ENCODE results near the gene SEMA3C.
"Not testable (repeated sequence)": the region's sequence is repeated elsewhere in the genome, so short reads cannot be mapped to it uniquely, and the experiment has no call there.

Gene SEMA3C

DNA sequence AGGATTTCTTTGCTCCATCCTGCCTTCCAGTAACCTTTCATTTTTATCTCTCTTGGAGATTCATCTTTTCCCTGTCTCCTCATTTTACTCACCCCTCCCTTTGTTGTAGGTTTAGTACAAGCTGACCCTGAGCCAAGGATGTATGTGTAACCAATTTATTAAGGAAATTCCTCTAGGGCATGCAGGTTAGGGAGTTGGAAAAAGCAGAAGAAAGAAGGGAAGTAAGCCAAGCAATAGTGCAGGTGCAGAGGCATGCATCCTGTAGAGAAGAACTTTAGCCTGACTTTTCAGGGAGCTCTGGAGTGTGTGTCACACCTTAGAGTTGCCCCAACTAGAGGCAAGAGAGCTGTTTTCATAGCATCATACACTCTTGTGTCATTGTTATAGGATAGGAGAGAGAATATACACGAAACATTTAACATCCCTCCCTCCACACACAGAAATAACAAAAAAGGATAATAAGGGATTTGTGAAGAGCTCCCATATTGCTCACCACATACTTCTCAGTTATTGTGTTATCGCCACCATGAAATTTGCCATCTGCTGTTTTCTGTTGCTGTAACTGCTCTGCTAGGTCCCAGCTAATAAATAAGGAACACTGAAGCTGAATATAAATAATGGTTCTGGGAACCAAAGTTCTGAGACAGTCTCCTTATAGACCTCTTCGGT lies 21.8 kb upstream of the SEMA3C start:
- no peak for DNase-seq
- CTCF ChIA-PET: no interaction called here
- Mint-ChIP-seq H3K27me3 (no peaks in the 10 kb centered on the region), H3K9me3 (no peaks in the 10 kb centered on the region), H3K4me1 (no peaks in the 10 kb centered on the region), H3K27ac (no peak overlapping the region), H3K4me3 (no peak overlapping the region), H3K36me3 (no peaks in the 10 kb centered on the region)

GRCh38 chr7:80937336-80937735 lies 18.5 kb upstream of the SEMA3C start:
- DNase-seq: no peak
- CTCF ChIA-PET: no interaction called here
- no peaks in the 10 kb centered on the region for H3K27me3 Mint-ChIP-seq
- H3K36me3 Mint-ChIP-seq: no peaks in the 10 kb centered on the region
- no peaks in the 10 kb centered on the region for H3K4me1 Mint-ChIP-seq
- H3K27ac Mint-ChIP-seq: no peak overlapping the region
- no peaks in the 10 kb centered on the region for H3K9me3 Mint-ChIP-seq
- H3K4me3 Mint-ChIP-seq: no peak overlapping the region

DNA sequence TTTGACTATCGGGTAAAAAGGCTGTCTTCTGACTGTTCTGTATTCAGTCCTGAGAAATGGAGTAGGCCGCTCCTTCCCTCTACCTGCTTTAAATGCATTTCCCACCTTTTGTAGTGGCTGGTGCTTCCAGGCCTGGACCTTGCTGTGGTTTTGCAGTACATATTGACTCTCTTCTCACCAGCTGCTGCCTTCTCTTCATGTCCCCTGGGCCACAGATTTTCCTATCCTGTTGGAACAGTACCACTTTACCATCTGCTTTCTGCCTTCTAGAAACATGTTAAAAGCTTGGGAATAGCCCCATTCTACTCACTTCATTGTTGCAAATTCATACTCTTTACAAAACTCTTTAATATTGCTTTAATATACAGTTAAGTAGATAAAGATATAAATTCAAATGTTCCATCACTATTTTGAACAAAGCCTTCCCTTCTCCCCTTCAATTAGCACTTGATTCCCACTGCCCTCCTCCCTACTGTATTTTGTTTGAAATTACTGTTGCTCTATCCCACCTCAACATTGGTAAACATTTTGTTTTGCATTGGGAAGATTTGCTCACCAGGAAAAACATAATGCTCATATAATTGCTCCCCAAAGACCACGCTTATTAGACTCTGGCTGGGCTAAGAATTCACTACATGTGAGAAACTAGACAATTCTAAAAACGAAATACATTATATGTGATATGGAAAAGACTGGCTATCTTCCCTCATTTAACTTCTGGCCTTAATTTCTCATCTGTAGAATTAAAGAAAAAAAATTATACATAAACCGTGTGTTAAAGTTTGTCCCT lies 17.3 kb upstream of the SEMA3C start:
- no peaks in the 10 kb centered on the region for H3K27me3 Mint-ChIP-seq
- no peak overlapping the region for H3K27ac Mint-ChIP-seq
- no peaks in the 10 kb centered on the region for H3K9me3 Mint-ChIP-seq
- CTCF ChIA-PET: no interaction called here
- no peaks in the 10 kb centered on the region for H3K36me3 Mint-ChIP-seq
- no peaks in the 10 kb centered on the region for H3K4me1 Mint-ChIP-seq
- no peak overlapping the region for H3K4me3 Mint-ChIP-seq
- no peak for DNase-seq

DNA sequence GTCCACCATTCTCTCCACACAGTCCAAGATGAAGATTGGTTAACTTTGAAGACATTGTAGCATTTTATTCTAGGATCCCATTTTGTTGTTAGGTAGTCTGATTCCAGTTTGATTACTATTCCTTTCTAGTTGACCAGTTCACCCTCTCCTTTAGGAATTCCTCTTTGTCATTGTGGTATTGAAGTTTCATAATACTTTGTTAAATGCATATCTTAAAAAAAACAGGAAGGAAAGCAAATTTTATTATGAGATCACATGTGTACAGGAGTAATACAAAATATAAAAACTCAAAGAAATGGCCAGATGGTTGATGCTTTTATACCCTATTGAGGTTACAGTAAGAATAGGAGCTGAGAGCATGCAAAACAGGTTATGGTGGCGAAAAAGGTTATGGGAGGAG lies 15.5 kb upstream of the SEMA3C start:
- H3K36me3 Mint-ChIP-seq: no peaks in the 10 kb centered on the region
- H3K27ac Mint-ChIP-seq: no peak overlapping the region
- H3K4me1 Mint-ChIP-seq: no peaks in the 10 kb centered on the region
- H3K9me3 Mint-ChIP-seq: no peaks in the 10 kb centered on the region
- no peaks in the 10 kb centered on the region for H3K27me3 Mint-ChIP-seq
- CTCF ChIA-PET: no interaction called here
- no peak overlapping the region for H3K4me3 Mint-ChIP-seq
- DNase-seq: no peak

- Mint-ChIP-seq H3K27me3 (no peaks in the 10 kb centered on the region), H3K9me3 (no peaks in the 10 kb centered on the region), H3K4me1 (no peaks in the 10 kb centered on the region), H3K36me3 (no peaks in the 10 kb centered on the region), H3K27ac (no peak overlapping the region), H3K4me3 (no peak overlapping the region)
- CTCF ChIA-PET: no interaction called here
- no peak for DNase-seq
Observed at GRCh38 chr7:80932536-80932935, 13.7 kb upstream of the SEMA3C start.

DNA sequence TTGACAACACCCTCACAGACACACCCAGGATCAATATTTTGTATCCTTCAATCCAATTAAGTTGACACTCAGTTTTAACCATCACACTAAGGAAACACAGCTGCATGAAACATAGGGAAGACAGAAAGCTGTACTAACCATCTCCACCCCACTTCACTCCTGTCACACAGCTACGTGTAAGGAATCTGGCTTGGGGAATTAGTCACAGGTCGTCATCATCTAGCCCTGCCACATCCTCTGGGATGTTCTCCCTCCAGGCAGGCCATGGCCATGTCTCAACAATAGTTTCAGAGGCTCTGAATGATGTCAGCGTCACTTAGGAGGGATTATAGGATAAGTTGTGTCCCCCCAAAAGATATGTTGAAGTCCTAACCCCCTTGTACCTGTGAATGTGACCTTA lies 10.8 kb upstream of the SEMA3C start:
- Mint-ChIP-seq H3K27ac (no peak overlapping the region), H3K9me3 (peaks cover 3% of the 10 kb centered on the region), H3K4me3 (no peak overlapping the region), H3K27me3 (no peaks in the 10 kb centered on the region), H3K4me1 (no peaks in the 10 kb centered on the region), H3K36me3 (no peaks in the 10 kb centered on the region)
- no peak for DNase-seq
- CTCF ChIA-PET: no interaction called here

DNA sequence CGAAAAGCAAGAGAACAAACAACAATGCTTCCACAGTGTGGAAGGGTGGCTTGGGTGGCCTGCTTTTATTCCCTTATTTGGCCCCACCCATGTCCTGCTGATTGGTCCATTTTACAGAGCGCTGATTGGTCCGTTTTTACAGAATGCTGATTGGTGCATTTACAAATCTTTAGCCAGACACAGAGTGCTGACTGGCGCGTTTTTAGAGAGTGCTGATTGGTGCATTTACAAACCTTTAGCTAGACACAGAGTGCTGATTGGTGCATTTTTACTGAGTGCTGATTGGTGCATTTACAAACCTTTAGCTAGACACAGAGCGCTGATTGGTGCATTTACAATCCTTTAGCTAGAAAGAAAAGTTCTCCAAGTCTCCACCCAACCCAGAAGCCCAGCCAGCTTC lies 8.1 kb upstream of the SEMA3C start:
- H3K4me1 Mint-ChIP-seq, H3K4me3 Mint-ChIP-seq, CTCF ChIA-PET, H3K36me3 Mint-ChIP-seq, H3K9me3 Mint-ChIP-seq, H3K27ac Mint-ChIP-seq, DNase-seq, H3K27me3 Mint-ChIP-seq: not testable (repeated sequence)

GRCh38 chr7:80924090-80924489 lies 5.2 kb upstream of the SEMA3C start:
- CTCF ChIA-PET: no interaction called here
- DNase-seq: no peak
- Mint-ChIP-seq H3K27ac (no peak overlapping the region), H3K36me3 (no peaks in the 10 kb centered on the region), H3K27me3 (peaks cover 14% of the 10 kb centered on the region), H3K9me3 (peaks cover 3% of the 10 kb centered on the region), H3K4me3 (no peak overlapping the region), H3K4me1 (peaks cover 2% of the 10 kb centered on the region)

GRCh38 chr7:80923211-80923612 lies 4.4 kb upstream of the SEMA3C start:
- no peak overlapping the region for H3K4me3 Mint-ChIP-seq
- no peak overlapping the region for H3K27ac Mint-ChIP-seq
- H3K36me3 Mint-ChIP-seq: no peaks in the 10 kb centered on the region
- DNase-seq: no peak
- peaks cover 5% of the 10 kb centered on the region for H3K4me1 Mint-ChIP-seq
- peaks cover 3% of the 10 kb centered on the region for H3K9me3 Mint-ChIP-seq
- CTCF ChIA-PET: no interaction called here
- H3K27me3 Mint-ChIP-seq: peaks cover 23% of the 10 kb centered on the region

- no peak overlapping the region for H3K4me3 Mint-ChIP-seq
- H3K27me3 Mint-ChIP-seq: peaks cover 27% of the 10 kb centered on the region
- no peaks in the 10 kb centered on the region for H3K36me3 Mint-ChIP-seq
- peaks cover 3% of the 10 kb centered on the region for H3K9me3 Mint-ChIP-seq
- peaks cover 5% of the 10 kb centered on the region for H3K4me1 Mint-ChIP-seq
- CTCF ChIA-PET: no interaction called here
- no peak overlapping the region for H3K27ac Mint-ChIP-seq
- no peak for DNase-seq
Observed at GRCh38 chr7:80922253-80923049, 3.6 kb upstream of the SEMA3C start.

GRCh38 chr7:80921130-80921529 lies 2.3 kb upstream of the SEMA3C start:
- peaks cover 5% of the 10 kb centered on the region for H3K4me1 Mint-ChIP-seq
- CTCF ChIA-PET: no interaction called here
- H3K36me3 Mint-ChIP-seq: no peaks in the 10 kb centered on the region
- H3K9me3 Mint-ChIP-seq: no peaks in the 10 kb centered on the region
- no peak overlapping the region for H3K4me3 Mint-ChIP-seq
- DNase-seq: no peak
- H3K27ac Mint-ChIP-seq: no peak overlapping the region
- H3K27me3 Mint-ChIP-seq: peaks cover 27% of the 10 kb centered on the region

DNA sequence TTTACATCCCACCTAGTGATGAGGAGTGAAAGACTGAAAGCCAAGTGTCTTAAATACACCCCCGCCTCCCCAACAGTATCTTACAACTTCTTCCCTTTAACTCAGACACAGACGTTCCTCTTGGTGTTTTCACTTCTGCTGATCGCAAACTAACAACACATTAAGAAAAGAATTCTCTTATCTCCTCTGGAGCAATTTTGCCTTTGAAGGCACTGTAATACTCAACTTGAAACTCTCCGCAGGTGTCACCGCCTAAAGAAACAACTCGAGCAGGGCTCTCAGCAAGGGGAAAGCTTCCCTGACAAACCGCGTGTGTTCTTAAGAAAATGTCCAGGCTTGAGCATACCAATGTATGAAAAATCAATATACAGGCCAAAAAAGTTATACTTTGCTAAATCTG lies 452 bp downstream of the SEMA3C start:
- Mint-ChIP-seq H3K27me3 (peaks cover 27% of the 10 kb centered on the region), H3K27ac (no peak overlapping the region), H3K9me3 (no peaks in the 10 kb centered on the region), H3K36me3 (no peaks in the 10 kb centered on the region), H3K4me1 (peaks cover 5% of the 10 kb centered on the region), H3K4me3 (no peak overlapping the region)
- DNase-seq: no peak
- CTCF ChIA-PET: no interaction called here

GRCh38 chr7:80916770-80917741 lies 1.8 kb downstream of the SEMA3C start:
- Mint-ChIP-seq H3K27me3 (peaks cover 27% of the 10 kb centered on the region), H3K4me3 (no peak overlapping the region), H3K9me3 (no peaks in the 10 kb centered on the region), H3K4me1 (peaks cover 5% of the 10 kb centered on the region), H3K27ac (no peak overlapping the region), H3K36me3 (no peaks in the 10 kb centered on the region)
- DNase-seq: no peak
- CTCF ChIA-PET: no interaction called here

DNA sequence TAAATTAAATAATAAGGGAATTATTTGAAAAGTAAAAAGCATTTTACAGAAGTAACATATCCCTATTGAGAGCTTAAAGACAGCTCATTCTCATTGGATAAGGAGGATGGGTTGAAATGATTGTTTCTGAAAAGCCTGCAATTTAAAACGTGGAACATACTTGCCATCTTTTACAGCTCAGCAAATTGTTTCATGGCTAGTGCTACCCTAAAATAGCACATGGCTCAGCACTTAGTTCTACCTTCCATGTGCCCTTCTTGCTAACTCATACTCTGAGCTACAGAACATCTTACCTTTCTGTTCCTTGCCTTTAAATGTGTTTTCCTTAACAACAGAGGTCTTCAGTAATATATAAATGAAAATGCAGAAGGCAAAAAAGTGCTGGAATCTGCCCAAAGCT lies 8.6 kb downstream of the SEMA3C start:
- H3K27ac Mint-ChIP-seq: no peak overlapping the region
- no peak for DNase-seq
- H3K36me3 Mint-ChIP-seq: no peaks in the 10 kb centered on the region
- CTCF ChIA-PET: no interaction called here
- H3K27me3 Mint-ChIP-seq: no peaks in the 10 kb centered on the region
- H3K4me1 Mint-ChIP-seq: no peaks in the 10 kb centered on the region
- no peaks in the 10 kb centered on the region for H3K9me3 Mint-ChIP-seq
- H3K4me3 Mint-ChIP-seq: no peak overlapping the region

Measured in activated naive CD4-positive, alpha-beta T cell treated with anti-CD3 and anti-CD28 coated beads, Interleukin-2, amount 10 ng/mL, durations not matched to agents 7 days and 5 days (primary cell).